Kidney epithelial cell (primary cell): Measurements from ENCODE around the gene JAKMIP3. TPM values are rescaled to one million over a fixed set of nuclear protein-coding genes. Genes with fewer than 3 reads are reported as not detected.

Source experiments
- DNase-seq: peaks from one replicate; pipeline ENCODE4 v3.0.0-alpha.2; 2010; ENCODE audit warnings: low read depth
- H3K27me3 ChIP-seq: 2 replicates; pipeline ENCODE4 v1.6.0; 2011; ENCODE audit warnings: low read length; ENCODE audit not compliant: control insufficient read depth, insufficient read depth
- H3K36me3 ChIP-seq: 2 replicates; pipeline ENCODE4 v1.5.1; 2011; ENCODE audit warnings: low read length; ENCODE audit not compliant: control insufficient read depth, insufficient read depth
- H3K4me3 ChIP-seq: 2 replicates; pipeline ENCODE4 v1.5.1; 2011; ENCODE audit warnings: low read depth, mild to moderate bottlenecking, control low read depth, low read length
- total RNA-seq: library from RNA; depleted of rRNA; stranded (reverse); fragments of >200 nt; gene quantifications from 2 replicates; pipeline ENCODE4 v1.2.3, GENCODE V29; 2015
- TF ChIP-seq, protein P1 (sequence below): IDR thresholded peaks from 2 replicates; pipeline ENCODE4 v1.5.1; 2011; ENCODE audit warnings: mild to moderate bottlenecking, moderate library complexity, low read length, control low read depth, inconsistent platforms; ENCODE audit not compliant: insufficient read depth, poor library complexity, severe bottlenecking

The JAKMIP3 gene
- total RNA-seq, 1 donor from 2014 or later: not detected

DNA sequence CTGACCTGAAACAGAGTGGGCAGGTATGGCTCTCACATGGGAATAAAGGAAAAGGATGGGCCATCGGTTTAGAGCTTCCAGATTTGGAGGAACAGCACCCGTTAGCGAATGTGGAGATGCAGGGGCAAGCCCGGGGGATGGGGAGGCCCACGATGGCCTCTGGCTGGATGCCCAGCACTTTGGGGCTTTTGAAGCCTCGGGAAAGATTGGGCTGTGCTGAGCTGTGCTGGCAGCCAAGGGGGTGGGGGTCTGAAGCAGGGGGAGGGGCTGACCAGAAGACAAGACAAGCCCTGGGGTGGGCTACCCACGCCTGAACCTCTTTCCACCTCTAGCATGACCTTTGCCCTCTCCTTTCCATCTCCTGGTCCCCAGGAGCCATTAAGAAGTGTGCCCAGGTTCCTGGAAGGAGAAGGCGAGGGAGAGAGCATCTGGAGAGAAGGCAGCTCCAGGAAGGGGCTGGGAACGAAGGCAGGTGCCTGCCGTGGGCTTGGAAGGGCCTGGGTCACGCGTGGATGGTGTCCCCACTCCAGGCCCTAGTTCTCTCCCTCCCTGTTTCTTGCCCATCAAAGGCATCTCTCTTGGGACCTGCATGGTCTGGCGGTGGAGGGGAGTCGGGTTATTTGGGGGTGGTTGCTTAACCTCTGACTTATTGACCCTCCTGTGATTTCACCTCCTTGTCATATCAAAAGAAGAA, 39.7 kb downstream of the JAKMIP3 start:
- DNase-seq: no peak
- no peaks in the 10 kb centered on the region for H3K36me3 ChIP-seq
- H3K4me3 ChIP-seq: no peak overlapping the region
- peaks cover 5% of the 10 kb centered on the region for H3K27me3 ChIP-seq
- TF ChIP-seq, protein P1, sequence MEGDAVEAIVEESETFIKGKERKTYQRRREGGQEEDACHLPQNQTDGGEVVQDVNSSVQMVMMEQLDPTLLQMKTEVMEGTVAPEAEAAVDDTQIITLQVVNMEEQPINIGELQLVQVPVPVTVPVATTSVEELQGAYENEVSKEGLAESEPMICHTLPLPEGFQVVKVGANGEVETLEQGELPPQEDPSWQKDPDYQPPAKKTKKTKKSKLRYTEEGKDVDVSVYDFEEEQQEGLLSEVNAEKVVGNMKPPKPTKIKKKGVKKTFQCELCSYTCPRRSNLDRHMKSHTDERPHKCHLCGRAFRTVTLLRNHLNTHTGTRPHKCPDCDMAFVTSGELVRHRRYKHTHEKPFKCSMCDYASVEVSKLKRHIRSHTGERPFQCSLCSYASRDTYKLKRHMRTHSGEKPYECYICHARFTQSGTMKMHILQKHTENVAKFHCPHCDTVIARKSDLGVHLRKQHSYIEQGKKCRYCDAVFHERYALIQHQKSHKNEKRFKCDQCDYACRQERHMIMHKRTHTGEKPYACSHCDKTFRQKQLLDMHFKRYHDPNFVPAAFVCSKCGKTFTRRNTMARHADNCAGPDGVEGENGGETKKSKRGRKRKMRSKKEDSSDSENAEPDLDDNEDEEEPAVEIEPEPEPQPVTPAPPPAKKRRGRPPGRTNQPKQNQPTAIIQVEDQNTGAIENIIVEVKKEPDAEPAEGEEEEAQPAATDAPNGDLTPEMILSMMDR: no peak

DNA sequence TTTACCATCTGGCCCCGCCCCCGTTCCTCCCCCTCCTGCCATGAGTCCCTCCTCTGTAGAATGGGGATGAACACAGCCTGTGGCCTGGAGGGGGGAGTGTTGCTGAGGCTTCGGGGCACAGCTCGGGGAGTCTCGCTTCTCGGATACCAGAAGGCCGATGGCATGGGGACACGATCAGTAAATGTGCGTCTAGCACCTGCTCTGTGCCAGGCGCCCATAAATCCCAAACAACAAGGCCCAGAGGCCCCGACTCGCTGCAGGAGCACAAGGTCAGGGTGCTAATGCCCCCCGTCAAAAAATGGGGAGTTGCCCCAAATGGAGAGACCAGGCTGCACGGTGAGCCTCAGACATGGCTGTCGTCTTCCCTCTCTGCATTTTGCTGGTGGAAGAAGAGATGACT, 40.7 kb downstream of the JAKMIP3 start:
- H3K27me3 ChIP-seq: peaks cover 5% of the 10 kb centered on the region
- TF ChIP-seq, protein P1: no peak

DNA sequence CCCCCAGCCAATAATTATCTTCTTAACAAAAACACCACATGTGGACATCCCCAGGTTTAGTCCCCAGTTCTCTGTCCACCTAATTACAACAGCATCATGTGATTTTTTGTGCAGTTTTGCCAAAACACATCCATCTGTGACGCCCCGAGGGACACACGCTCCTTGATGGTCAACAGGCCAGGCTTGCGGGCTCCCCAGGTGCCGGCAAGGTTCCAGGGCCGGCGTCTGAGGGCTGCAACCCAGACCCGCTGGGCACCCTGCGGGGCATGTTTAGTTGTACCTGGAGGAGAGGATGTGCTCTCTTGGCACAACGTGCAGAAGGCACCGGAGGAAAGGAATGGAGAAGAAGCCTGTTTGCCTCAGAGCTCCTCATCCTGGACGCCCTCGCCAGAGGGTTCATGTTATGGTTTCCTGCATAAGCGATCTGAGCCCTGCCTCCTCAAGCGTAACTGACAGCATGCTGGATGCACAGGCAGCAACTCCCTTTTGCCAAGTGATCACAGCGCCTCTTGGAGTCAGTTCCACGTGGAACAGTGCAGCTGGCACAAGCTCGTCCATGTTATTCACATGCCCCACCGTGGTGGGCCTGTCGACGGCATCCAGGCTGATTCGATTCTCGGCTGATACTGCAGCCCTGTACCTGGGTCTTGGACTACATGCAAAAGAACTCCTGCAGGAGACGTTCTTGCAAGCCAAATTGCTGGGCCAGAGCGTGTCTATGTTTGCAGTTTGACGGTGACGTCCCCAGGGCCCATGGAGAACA, 41.6 kb downstream of the JAKMIP3 start:
- Histone ChIP-seq H3K27me3 (peaks cover 5% of the 10 kb centered on the region), H3K4me3 (no peak overlapping the region), H3K36me3 (no peaks in the 10 kb centered on the region)
- TF ChIP-seq, protein P1: no peak
- DNase-seq: no peak

More for the DNA sequence above, 40.7 kb downstream of the JAKMIP3 start:
- H3K36me3 ChIP-seq: no peaks in the 10 kb centered on the region
- no peak for DNase-seq
- no peak overlapping the region for H3K4me3 ChIP-seq

- no peak for DNase-seq
- peaks cover 5% of the 10 kb centered on the region for H3K27me3 ChIP-seq
- H3K4me3 ChIP-seq: no peak overlapping the region
- no peaks in the 10 kb centered on the region for H3K36me3 ChIP-seq
- TF ChIP-seq, protein P1: no peak
These were observed 42.5 kb downstream of the JAKMIP3 start for GRCh38 chr10:132107949-132108877.

GRCh38 chr10:132109341-132110110, 43.8 kb downstream of the JAKMIP3 start:
- no peak for DNase-seq
- H3K27me3 ChIP-seq: peaks cover 5% of the 10 kb centered on the region
- TF ChIP-seq, protein P1: no peak
- H3K4me3 ChIP-seq: no peak overlapping the region
- H3K36me3 ChIP-seq: no peaks in the 10 kb centered on the region
